Measurements from ENCODE around the gene HSPA14. TPM values are rescaled to one million over a fixed set of nuclear protein-coding genes. Genes with fewer than 3 reads are reported as not detected.

HSPA14 gene
- total RNA-seq, 1 experiment from 2014 or later, result 41.0 TPM

- H3K27me3 ChIP-seq (ENCODE audit: insufficient read depth, low read length), result no peaks in the 10 kb centered on the region
- no peak overlapping the region for H3K4me2 ChIP-seq (ENCODE audit: insufficient read depth, insufficient read length, low read length)
- H3K14ac ChIP-seq (ENCODE audit: insufficient read depth, low read length), result no peak overlapping the region
- no peaks in the 10 kb centered on the region for H3K9me3 ChIP-seq (ENCODE audit: control insufficient read depth, low read depth, low read length)
- H3K4ac ChIP-seq (ENCODE audit: low read depth, low read length), result no peak overlapping the region
- Mint-ChIP-seq H3K27ac (no peak overlapping the region), H3K36me3 (ENCODE audit: insufficient read depth in 1 of 3, low read depth in 3 of 3) (peaks cover 14 to 55% (median 15%) of the 10 kb centered on the region in 3 experiments), H3K27me3 (ENCODE audit: low read depth) (no peaks in the 10 kb centered on the region), H3K9me3 (no peaks in the 10 kb centered on the region), H3K4me1 (no peaks in the 10 kb centered on the region), H3K4me3 (no peak overlapping the region)
- no peak overlapping the region for H3K23ac ChIP-seq (ENCODE audit: insufficient read length, low read depth, low read length)
- no peaks in the 10 kb centered on the region for H3K4me1 ChIP-seq (ENCODE audit: insufficient read depth, low read length)
- H2BK12ac ChIP-seq (ENCODE audit: insufficient read length, low read depth, low read length), result no peak overlapping the region
- H2AFZ ChIP-seq (ENCODE audit: low read length), result no peak overlapping the region
- H3T11ph ChIP-seq (ENCODE audit: low read length), result no peak overlapping the region
- no peaks in the 10 kb centered on the region for H3K79me2 ChIP-seq (ENCODE audit: insufficient read depth, low read length)
- no peak overlapping the region for H4K91ac ChIP-seq (ENCODE audit: insufficient read length, low read depth, low read length)
- no peak overlapping the region for H2BK15ac ChIP-seq (ENCODE audit: low read depth, low read length)
- no peak for DNase-seq
- H3K27ac ChIP-seq (ENCODE audit: insufficient read length, low read depth, low read length), result no peak overlapping the region
- no peaks in the 10 kb centered on the region for H3K79me1 ChIP-seq (ENCODE audit: insufficient read depth, low read depth, low read length, poor library complexity, severe bottlenecking)
- H4K20me1 ChIP-seq (ENCODE audit: control insufficient read depth, insufficient read depth, insufficient read length), result no peaks in the 10 kb centered on the region
- H2BK5ac ChIP-seq (ENCODE audit: insufficient read length, low read length), result no peak overlapping the region
- no peak for TF ChIP-seq CTCF (conservative IDR thresholded peaks at IDR 0.05)
- H2AK5ac ChIP-seq (ENCODE audit: insufficient read length, low read length), result no peak overlapping the region
- H3K9ac ChIP-seq (ENCODE audit: extremely low read depth, insufficient read length, low read length), result no peak overlapping the region
- no peak overlapping the region for H2BK20ac ChIP-seq (ENCODE audit: low read depth, low read length, poor library complexity, severe bottlenecking)
- H3K56ac ChIP-seq (ENCODE audit: insufficient read length, low read depth, low read length), result no peak overlapping the region
- no peak overlapping the region for H4K8ac ChIP-seq (replicated peaks; ENCODE audit: insufficient read length, low read depth, low read length)
- H3K23me2 ChIP-seq (ENCODE audit: insufficient read length, low read depth, low read length, poor library complexity, severe bottlenecking), result no peaks in the 10 kb centered on the region
- H3K18ac ChIP-seq (ENCODE audit: insufficient read length, low read depth, low read length), result no peak overlapping the region
- no peak overlapping the region for H2BK120ac ChIP-seq (ENCODE audit: low read depth, low read length, poor library complexity, severe bottlenecking)
- no peak overlapping the region for H4K5ac ChIP-seq (ENCODE audit: insufficient read length, low read depth, low read length)
Observed at GRCh38 chr10:14859775-14860174, 21.7 kb downstream of the HSPA14 start.
